ENCODE data around the gene HUWE1.

The HUWE1 gene

GRCh38 chrX:53486285-53486684, 200.2 kb downstream of the HUWE1 start:
- DNase-seq, result no peak

- no peak for DNase-seq
Observed at GRCh38 chrX:53483838-53484405, 202.6 kb downstream of the HUWE1 start.

- DNase-seq, result no peak
Observed at GRCh38 chrX:53483416-53483815, 203.1 kb downstream of the HUWE1 start.

Measured in activated CD4-positive, alpha-beta T cell treated with anti-CD3 and anti-CD28 coated beads, Interleukin-2, Interleukin-6, amounts not matched to agents 100 ng/mL and 50 ng/mL, durations not matched to agents 16 hours and 8 hours (primary cell).